ENCODE data around the gene PLA2G4D.

Gene PLA2G4D

GRCh38 chr15:42069496-42070278, 24.7 kb downstream of the PLA2G4D start:
- no peak for DNase-seq

GRCh38 chr15:42069025-42069424, 25.3 kb downstream of the PLA2G4D start:
- DNase-seq: no peak

DNA sequence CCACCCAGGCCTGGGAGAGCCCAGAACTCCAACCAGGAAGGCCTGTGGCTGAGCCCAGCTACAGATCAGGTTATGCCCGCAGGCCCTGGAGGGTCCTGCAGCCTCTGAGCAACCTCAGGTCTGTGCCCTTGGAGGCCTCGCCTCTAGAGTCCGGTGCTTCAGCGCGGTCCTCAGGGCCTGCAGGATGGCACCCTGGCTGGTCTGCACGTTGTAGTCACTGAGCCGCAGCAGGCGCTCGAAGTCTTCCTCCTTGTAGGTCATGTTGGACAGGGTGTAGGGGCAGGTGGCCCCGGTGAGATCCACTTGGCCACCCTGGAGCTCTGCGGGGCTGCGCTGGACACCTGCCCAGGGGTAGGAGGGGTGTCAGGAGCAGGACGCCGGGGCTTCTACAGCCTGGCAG, 25.8 kb downstream of the PLA2G4D start:
- no peak for DNase-seq

DNA sequence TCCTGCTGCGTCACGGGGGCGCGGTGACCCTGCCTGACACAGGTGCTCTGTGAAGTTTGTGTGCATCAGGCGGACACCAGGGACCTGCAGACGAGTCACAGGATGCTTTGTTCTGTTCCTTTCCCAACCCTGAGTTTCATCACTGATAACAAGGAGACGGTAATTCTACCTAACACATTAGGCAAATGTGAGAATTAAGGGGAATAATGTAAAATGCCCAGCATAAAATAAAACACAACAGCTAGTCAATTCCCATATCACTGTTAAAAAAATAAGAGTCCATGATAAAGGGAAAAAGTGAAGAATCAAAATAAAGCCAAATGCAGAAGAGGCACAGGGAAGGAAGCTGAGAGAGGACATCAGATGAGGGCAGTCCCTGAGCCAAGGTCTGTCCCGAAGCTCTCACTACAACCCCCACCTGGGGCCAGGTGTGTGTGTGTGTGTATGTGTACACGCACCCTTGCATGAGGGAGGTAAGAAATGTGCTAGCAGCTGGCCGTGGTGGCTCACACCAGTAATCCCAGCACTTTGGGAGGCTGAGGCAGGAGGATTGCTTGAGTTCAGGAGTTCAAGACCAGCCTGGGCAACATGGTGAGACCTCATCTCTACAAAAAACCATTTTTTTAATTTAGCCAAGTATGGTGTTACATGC, 27.5 kb downstream of the PLA2G4D start:
- no peak for DNase-seq

DNA sequence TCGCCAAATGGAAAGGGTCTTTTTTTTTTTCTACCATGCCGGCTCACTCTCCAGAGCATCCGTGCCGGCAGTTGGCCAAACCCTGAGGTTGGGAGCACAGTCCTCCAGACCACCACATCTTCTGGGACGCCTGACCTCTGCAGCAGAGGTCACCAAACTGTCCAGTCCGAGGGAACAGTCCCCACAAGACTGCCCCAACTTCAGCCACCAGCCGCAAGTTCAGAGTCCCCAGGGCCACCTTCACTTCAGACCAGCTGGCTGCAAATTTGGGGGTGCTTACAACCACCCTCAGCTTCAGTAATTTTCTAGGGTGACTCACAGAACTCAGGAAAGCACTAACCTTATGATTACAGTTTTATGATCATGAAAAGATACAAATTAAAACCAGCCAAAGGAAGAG, 28.9 kb downstream of the PLA2G4D start:
- no peak for DNase-seq

GRCh38 chr15:42065033-42065432, 29.3 kb downstream of the PLA2G4D start:
- no peak for DNase-seq

DNA sequence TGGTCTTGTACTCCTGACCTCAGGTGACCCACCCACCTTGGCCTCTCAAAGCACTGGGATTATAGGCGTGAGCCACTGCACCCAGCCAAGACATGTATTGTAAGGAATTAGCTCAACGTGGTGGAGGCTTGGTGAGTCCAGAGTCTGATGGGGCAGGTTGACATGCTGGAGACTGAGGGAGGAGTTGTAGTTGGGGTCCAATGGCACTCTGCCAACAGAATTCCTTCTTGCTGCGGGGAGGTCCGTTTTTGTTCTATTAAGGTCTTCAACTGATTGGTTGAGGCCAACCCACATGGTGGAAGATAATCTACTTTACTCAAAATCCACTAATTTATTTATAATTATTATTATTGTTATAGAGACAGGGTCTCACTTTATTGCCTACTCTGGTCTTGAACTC, 30.1 kb downstream of the PLA2G4D start:
- DNase-seq: no peak

DNA sequence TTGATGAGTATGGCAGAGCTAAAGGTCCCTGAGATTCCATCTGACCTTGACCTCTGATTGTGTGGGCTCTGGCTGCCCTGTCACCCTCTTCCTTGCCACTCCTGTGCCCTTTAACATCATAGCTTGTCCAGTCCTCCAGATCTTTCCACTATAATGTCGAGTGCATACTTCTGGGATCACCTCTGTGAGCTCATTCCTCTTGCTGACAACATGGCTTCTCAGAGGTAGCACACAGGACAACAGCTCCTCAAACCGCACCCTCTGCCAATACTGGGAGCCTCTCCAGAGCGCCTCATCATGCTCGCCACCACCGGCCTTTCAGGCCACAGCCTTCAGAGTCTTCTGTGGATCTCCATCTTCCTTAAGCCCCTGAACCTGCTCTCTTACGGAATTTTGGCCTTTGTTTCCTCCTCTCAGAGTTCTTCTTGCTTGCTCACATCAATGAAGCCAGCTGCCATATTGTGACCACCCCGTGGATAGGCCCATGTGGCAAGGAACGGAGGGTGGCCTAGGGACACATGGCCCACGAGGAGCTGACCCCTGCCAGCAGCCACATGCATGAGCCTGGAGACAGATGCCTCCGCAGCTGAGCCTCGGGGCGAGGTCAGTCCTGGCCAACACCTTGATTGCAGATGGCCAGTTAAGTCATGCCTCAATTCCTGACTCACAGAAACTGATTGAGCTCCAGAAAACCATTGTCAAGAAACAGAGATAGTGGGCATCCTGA, 31.1 kb downstream of the PLA2G4D start:
- no peak for DNase-seq

DNA sequence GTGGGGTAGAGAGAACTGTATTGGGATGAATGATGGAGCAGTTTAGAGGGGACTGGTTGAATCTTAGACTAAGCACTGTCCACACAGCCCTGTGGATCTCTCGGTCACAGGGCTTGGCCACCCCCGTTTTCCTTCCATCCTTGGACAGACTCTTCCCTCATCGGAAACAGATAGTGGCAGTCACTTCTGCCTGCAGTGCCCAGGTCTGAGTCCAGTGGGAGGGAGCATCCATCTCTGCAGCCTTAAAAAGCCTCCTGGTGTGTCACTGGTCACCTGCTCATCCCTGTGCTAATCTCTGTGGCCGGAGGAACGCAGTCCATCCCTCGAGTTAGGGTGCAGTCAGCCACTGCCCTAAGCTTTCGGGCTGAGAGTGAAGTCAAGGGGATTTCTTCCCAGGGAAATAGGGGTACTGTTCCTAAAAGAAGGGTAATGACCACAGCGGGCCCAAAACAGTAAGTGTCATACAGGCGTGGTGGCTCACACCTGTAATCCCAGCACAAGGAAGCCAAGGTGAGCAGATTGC, 32.0 kb downstream of the PLA2G4D start:
- DNase-seq: no peak

DNA sequence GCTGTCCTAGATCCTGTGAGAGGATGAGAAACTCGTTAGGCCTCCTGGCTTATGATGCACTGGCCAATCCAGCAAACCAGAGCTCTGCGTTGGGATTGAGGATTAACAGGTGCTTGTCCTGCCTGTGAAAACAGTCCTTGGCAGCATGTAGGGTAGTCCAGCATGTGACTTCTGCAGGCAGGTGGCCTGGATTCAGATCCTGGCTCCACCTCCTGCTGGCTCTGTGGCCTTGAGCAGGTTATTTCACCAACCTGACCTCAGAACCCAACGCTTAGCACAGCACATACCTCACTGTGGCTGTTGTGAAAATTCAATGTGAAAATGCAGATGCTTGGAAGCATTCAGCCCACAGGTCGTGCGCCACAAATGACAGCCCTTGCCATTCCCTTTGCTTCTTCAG, 33.6 kb downstream of the PLA2G4D start:
- DNase-seq: no peak

DNA sequence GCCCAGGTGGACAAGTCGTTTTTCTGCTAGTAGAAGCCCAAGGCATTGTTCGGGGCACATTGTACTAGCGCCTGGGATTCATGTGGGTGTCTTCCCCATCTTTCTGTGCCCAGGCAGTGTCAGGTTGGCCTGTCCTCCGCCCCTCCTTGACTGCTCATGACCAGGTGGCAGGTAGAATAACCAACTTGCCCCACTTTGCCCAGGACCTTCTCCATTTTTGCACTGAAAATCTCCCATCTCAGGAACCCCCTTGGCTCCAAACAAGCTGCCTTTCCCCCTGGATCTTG, 33.9 kb downstream of the PLA2G4D start:
- no peak for DNase-seq

GRCh38 chr15:42059661-42060476, 34.5 kb downstream of the PLA2G4D start:
- peak; percentile 32 for DNase-seq

- DNase-seq: no peak
These were observed 35.6 kb downstream of the PLA2G4D start for GRCh38 chr15:42058791-42059190.

DNA sequence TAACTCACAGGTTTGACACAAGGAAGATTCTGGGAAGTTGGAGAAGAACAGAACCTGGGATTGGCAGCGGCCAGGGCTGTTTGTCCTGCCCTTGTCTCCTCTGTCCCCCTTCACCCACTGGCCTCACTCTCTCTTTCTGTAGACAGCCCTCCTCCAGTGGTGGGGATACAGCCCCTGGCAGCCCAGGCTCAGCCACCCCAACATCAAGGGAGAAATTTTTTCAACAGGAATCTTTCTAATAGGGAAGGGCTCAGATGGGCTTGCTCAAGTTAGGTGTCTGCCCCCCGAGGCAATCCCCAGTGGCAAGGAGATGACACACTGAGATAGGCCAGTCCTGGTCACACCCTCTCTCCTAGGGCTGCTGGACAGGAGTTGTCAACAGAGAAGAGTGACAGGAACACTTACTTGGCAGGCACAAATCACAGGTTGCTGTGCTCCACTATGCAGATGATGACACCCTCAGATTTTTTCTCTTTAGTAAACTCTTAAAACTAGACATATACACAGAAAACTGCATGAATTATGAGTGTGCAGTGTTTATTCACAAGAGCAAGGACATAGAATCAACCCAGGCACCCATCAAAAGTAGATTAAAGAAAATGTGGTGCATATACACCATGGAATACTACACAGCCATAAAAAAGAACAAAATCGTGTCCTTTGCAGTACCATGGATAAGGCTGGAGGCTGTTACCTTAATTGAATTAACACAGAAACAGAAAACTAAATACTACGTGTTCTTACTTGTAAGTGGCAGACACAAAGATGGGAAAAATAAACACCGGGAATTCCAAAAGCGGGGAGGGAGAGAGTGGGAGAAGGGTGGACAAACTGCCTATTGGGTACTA, 36.3 kb downstream of the PLA2G4D start:
- DNase-seq: no peak

DNA sequence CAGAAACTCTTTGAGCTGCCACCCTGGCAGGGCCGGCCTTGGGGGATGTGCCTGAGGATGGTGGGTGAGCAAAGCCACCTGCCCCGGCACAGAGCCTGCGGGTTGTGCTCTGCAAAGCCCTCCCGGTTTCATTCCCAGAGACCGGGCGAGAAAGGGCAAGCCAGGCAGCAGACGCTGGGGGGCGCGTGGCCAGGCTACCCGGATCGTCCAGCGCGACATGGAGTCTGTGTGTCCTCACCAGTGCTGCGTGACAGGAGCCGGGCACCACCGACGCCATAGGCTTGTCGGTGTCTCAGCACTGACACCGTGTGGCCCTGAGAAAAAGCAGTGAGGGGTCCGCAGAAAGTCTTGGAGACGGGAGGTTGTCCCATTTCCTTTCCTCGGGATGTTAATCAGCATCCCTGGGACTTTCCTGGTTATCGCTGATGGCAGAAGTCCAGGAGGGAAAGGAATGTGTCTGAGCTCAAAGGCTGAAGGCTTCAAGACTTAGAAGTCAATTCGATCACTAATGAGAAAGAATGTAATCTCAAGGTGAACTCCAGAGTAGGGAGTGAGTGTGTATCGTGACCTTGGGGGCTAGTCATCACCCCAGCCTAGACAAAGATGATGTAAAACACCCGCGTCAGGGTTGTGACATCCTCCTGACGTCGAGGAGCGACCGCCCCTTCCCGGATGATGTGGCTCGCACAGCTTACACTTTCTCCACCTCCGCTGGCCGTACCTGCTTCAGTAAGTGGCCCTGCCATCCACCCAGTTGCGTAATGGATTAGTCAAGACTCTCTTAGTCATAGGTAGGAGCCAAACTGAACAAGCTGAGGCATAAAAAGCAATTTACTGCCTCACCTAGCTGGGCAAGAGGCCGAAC, 37.2 kb downstream of the PLA2G4D start:
- peak; percentile 48 for DNase-seq

DNA sequence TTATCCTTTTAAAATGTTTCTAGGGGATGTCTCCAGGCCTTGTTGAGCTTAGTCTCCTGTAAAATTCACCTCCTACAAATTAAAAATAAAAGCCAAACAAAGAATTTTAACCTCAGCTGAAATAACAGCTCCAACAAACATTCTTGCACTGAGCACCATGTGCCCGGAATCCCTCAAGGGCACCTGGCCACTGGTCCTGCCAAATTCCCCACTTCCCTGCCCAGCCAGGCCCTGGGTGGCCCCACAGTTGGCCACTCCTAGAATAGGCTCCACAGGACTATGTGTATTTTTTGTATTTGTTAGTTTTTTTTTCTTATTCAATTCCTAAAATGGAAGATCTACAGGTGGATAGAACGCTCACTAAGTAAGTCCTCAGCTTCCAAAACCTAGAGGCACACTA, 40.4 kb downstream of the PLA2G4D start:
- DNase-seq: no peak

DNA sequence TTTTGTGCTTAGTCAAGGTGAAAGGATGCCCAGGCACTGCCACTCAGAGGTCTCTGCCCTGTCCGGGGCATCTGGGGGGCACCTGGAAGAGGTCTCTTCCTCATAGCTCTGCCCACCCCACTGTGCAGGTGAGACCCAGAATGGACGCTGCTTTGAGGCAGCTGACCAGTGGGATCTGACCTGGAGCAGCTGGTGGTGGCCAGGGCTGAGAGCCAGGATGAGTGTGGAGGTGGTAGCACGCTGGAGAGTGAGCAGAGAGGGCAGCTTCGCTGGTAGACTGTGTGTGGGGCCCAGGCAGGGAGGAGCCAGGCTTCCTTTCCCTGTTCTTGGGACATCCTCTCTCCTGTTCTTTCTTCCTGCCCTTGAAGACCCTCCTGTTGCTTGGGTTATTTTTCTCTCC, 41.4 kb downstream of the PLA2G4D start:
- DNase-seq: no peak

- no peak for DNase-seq
These were observed 43.7 kb downstream of the PLA2G4D start for GRCh38 chr15:42050484-42051255.

- no peak for DNase-seq
These were observed 45.6 kb downstream of the PLA2G4D start for GRCh38 chr15:42048821-42049200.

GRCh38 chr15:42048080-42048820, 46.1 kb downstream of the PLA2G4D start:
- DNase-seq: no peak
